ENCODE data around the gene CDKN2B-AS1. TPM values are rescaled to one million over a fixed set of nuclear protein-coding genes. Genes with fewer than 3 reads are reported as not detected.
A peak's percentile ranks its signal among the peaks of the same experiment; 100 is the strongest.

Gene CDKN2B-AS1
- total RNA-seq, 1 experiment from 2014 or later, result not detected

DNA sequence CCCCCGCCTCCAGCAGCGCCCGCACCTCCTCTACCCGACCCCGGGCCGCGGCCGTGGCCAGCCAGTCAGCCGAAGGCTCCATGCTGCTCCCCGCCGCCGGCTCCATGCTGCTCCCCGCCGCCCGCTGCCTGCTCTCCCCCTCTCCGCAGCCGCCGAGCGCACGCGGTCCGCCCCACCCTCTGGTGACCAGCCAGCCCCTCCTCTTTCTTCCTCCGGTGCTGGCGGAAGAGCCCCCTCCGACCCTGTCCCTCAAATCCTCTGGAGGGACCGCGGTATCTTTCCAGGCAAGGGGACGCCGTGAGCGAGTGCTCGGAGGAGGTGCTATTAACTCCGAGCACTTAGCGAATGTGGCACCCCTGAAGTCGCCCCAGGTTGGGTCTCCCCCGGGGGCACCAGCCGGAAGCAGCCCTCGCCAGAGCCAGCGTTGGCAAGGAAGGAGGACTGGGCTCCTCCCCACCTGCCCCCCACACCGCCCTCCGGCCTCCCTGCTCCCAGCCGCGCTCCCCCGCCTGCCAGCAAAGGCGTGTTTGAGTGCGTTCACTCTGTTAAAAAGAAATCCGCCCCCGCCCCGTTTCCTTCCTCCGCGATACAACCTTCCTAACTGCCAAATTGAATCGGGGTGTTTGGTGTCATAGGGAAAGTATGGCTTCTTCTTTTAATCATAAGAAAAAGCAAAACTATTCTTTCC, 19.7 kb upstream of the CDKN2B-AS1 start:
- H3K27me3 ChIP-seq (ENCODE audit: insufficient read depth, low read length), result peaks cover 75% of the 10 kb centered on the region
- H2BK120ac ChIP-seq (ENCODE audit: low read depth, low read length, poor library complexity, severe bottlenecking), result no peak overlapping the region
- H3K9me3 Mint-ChIP-seq, result peaks cover 3 to 15% of the 10 kb centered on the region in 2 experiments
- H3K79me2 ChIP-seq (ENCODE audit: insufficient read depth, low read length), result no peaks in the 10 kb centered on the region
- no peaks in the 10 kb centered on the region for H3K9me3 ChIP-seq (ENCODE audit: control insufficient read depth, low read depth, low read length)
- H4K20me1 ChIP-seq (ENCODE audit: control insufficient read depth, insufficient read depth, insufficient read length), result no peaks in the 10 kb centered on the region
- no peak overlapping the region for H2BK12ac ChIP-seq (ENCODE audit: insufficient read length, low read depth, low read length)
- H3K4me1 ChIP-seq (ENCODE audit: insufficient read depth, low read length), result no peaks in the 10 kb centered on the region
- no peaks in the 10 kb centered on the region for H3K79me1 ChIP-seq (ENCODE audit: insufficient read depth, low read depth, low read length, poor library complexity, severe bottlenecking)
- TF ChIP-seq, protein P1, sequence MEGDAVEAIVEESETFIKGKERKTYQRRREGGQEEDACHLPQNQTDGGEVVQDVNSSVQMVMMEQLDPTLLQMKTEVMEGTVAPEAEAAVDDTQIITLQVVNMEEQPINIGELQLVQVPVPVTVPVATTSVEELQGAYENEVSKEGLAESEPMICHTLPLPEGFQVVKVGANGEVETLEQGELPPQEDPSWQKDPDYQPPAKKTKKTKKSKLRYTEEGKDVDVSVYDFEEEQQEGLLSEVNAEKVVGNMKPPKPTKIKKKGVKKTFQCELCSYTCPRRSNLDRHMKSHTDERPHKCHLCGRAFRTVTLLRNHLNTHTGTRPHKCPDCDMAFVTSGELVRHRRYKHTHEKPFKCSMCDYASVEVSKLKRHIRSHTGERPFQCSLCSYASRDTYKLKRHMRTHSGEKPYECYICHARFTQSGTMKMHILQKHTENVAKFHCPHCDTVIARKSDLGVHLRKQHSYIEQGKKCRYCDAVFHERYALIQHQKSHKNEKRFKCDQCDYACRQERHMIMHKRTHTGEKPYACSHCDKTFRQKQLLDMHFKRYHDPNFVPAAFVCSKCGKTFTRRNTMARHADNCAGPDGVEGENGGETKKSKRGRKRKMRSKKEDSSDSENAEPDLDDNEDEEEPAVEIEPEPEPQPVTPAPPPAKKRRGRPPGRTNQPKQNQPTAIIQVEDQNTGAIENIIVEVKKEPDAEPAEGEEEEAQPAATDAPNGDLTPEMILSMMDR (conservative IDR thresholded peaks at IDR 0.05), result no peak
- peaks cover 23 to 25% of the 10 kb centered on the region in 2 experiments for H3K4me1 Mint-ChIP-seq
- no peak overlapping the region for H3K9ac ChIP-seq (ENCODE audit: extremely low read depth, insufficient read length, low read length)
- H3K23me2 ChIP-seq (ENCODE audit: insufficient read length, low read depth, low read length, poor library complexity, severe bottlenecking), result peaks cover 6% of the 10 kb centered on the region
- no peak overlapping the region for H3K4ac ChIP-seq (ENCODE audit: low read depth, low read length)
- no CpG with 5 or more reads among the region's 51 CpGs for WGBS (ENCODE audit: extremely low coverage, insufficient read length, low lambda C conversion rate)
- H4K5ac ChIP-seq (ENCODE audit: insufficient read length, low read depth, low read length), result no peak overlapping the region
- H4K91ac ChIP-seq (ENCODE audit: insufficient read length, low read depth, low read length), result no peak overlapping the region
- no peak overlapping the region for H3K14ac ChIP-seq (ENCODE audit: insufficient read depth, low read length)
- DNase-seq, result peak; percentile 92
- no peak overlapping the region for H3K56ac ChIP-seq (ENCODE audit: insufficient read length, low read depth, low read length)
- H2AFZ ChIP-seq (ENCODE audit: low read length), result no peak overlapping the region
- H3K27ac Mint-ChIP-seq, result peak overlapping the region in 1 of 3 experiments; percentile 0; a peak in 1 of 7 replicates
- H2BK20ac ChIP-seq (ENCODE audit: low read depth, low read length, poor library complexity, severe bottlenecking), result no peak overlapping the region
- H3K18ac ChIP-seq (ENCODE audit: insufficient read length, low read depth, low read length), result no peak overlapping the region
- H3K36me3 Mint-ChIP-seq (ENCODE audit: insufficient read depth in 1 of 3, low read depth in 3 of 3), result peaks cover 0 to 3% (median 0%) of the 10 kb centered on the region in 3 experiments; a peak in 2 of 7 replicates
- no peak overlapping the region for H3K27ac ChIP-seq (ENCODE audit: insufficient read length, low read depth, low read length)
- no peak overlapping the region for H2BK15ac ChIP-seq (ENCODE audit: low read depth, low read length)
- H2BK5ac ChIP-seq (ENCODE audit: insufficient read length, low read length), result no peak overlapping the region
- H3K23ac ChIP-seq (ENCODE audit: insufficient read length, low read depth, low read length), result no peak overlapping the region
- peaks cover 99% of the 10 kb centered on the region for H3K27me3 Mint-ChIP-seq (ENCODE audit: low read depth)
- peak overlapping the region; percentile 69 for H3K4me2 ChIP-seq (ENCODE audit: insufficient read depth, insufficient read length, low read length)
- H3K4me3 Mint-ChIP-seq, result peak overlapping the region; percentile 63 to 86
- H4K8ac ChIP-seq (replicated peaks; ENCODE audit: insufficient read length, low read depth, low read length), result no peak overlapping the region
- no peak overlapping the region for H2AK5ac ChIP-seq (ENCODE audit: insufficient read length, low read length)
- no peak overlapping the region for H3T11ph ChIP-seq (ENCODE audit: low read length)

Measured in H9 (cell line).